Measurements from ENCODE around the gene PI4KA. TPM values are rescaled to one million over a fixed set of nuclear protein-coding genes. Genes with fewer than 3 reads are reported as not detected.
"Not testable (repeated sequence)": the region's sequence is repeated elsewhere in the genome, so short reads cannot be mapped to it uniquely, and the experiment has no call there.

Gene PI4KA
- total RNA-seq, 2 donors from 2014 or later: 74.2 to 115 TPM

DNA sequence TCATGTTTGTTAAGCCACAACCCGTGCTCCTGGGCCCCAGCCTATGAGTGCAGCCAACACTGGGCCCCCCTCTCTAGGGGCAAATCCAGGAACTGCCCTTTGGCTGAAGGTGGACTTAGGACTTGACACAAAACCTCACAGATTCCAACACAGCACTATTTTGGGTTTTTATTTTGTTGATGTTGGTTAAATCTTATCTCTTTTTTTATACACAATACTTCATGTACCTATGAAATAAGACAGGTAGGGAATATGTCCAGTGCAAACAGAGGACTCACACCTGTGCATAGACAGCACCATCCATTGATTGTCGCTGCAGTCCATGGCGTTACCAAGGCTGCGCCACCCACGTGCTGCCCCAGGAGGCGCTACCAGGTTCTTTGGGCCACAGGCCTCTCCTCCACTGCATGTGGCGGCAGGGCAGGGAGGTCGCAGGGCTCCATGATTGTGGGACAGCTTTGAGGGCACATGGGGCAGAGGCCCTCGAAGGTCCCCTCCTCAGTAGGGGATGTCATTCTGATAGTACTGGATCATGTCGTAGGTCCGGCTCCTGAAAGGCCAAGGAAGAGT, 151.0 kb downstream of the PI4KA start:
- H3K27ac ChIP-seq; intact Hi-C loops (cut with DNase I); H3K4me3 ChIP-seq; H3K36me3 ChIP-seq; DNase-seq (ENCODE audit: low spot score); H3K4me1 ChIP-seq (replicated peaks); H3K27me3 ChIP-seq (replicated peaks; ENCODE audit: insufficient read depth); H3K9me3 ChIP-seq: not testable (repeated sequence)
- 82% methylated on average over 11 of the region's 11 CpGs for WGBS

DNA sequence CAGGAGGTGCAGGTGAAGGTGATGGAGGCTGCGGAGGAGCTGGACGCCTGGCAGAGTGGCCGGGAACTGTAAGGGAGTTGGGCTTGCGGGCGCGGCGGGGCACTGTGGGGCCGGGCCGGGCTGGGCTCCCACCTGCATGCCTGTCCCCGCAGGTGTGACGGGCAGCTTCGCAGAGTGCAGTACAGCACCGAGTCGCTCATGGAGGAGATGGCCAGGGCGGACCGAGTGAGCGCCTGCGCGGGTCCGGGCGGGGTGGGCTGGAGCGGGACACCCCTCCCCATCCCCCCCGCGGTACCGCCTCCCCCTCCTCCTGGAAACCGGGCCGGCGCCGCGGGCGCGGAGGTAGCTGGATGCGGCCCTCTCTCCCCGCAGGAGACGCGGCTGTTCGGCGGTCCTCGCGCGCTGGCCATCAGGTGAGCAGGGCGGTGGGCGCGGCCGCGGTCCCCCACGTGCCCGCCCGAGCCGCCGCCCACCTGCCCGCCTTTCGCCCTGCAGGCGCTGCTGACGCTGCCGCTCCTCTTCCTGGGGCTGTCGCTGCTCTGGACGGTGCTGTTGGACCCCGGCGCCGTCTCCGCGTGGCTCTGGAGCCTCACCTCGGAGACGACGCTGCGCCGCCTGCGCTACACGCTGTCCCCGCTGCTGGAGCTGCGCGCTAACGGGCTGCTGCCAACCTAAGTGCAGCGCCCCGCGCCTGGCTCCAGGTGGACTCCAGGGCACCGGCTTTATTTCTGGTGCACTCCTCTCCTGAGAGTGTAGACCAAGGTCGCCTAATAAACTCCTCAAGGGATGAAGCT, 154.6 kb downstream of the PI4KA start:
- H3K36me3 ChIP-seq; H3K27me3 ChIP-seq (replicated peaks; ENCODE audit: insufficient read depth); H3K27ac ChIP-seq; DNase-seq (ENCODE audit: low spot score); intact Hi-C loops (cut with DNase I); H3K4me1 ChIP-seq (replicated peaks); H3K9me3 ChIP-seq: not testable (repeated sequence)
- peak overlapping the region; percentile 19 to 45 for H3K4me3 ChIP-seq
- TF ChIP-seq, protein P1, sequence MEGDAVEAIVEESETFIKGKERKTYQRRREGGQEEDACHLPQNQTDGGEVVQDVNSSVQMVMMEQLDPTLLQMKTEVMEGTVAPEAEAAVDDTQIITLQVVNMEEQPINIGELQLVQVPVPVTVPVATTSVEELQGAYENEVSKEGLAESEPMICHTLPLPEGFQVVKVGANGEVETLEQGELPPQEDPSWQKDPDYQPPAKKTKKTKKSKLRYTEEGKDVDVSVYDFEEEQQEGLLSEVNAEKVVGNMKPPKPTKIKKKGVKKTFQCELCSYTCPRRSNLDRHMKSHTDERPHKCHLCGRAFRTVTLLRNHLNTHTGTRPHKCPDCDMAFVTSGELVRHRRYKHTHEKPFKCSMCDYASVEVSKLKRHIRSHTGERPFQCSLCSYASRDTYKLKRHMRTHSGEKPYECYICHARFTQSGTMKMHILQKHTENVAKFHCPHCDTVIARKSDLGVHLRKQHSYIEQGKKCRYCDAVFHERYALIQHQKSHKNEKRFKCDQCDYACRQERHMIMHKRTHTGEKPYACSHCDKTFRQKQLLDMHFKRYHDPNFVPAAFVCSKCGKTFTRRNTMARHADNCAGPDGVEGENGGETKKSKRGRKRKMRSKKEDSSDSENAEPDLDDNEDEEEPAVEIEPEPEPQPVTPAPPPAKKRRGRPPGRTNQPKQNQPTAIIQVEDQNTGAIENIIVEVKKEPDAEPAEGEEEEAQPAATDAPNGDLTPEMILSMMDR (IDR thresholded peaks at IDR 0.05): peak in 2 of 4 experiments; percentile 20
- WGBS: 3% methylated on average over 38 of the region's 79 CpGs

DNA sequence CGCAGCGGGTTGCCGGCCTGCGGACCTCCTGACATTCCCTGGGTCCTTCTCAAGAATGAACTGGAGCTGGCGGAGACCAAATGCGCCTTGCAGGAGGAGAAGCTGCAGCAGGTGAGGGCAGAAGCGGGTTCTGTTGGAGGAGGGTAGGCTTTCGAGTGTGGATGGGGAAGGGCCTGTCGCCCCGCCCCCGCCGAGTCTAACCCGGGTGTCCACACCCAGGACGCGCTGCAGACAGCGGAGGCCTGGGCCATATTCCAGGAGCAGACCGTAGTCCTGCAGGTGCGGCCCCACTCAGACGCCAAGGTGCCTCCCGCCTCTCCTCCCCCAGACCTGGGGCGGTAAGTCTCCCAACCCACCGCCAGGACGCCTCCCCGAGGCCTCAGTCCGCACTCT, 155.2 kb downstream of the PI4KA start:
- H3K27ac ChIP-seq; H3K36me3 ChIP-seq; H3K9me3 ChIP-seq; H3K4me1 ChIP-seq (replicated peaks); H3K27me3 ChIP-seq (replicated peaks; ENCODE audit: insufficient read depth); intact Hi-C loops (cut with DNase I); DNase-seq (ENCODE audit: low spot score): not testable (repeated sequence)
- H3K4me3 ChIP-seq: peak overlapping the region; percentile 19 to 45
- WGBS: 0% methylated on average over 6 of the region's 25 CpGs

DNA sequence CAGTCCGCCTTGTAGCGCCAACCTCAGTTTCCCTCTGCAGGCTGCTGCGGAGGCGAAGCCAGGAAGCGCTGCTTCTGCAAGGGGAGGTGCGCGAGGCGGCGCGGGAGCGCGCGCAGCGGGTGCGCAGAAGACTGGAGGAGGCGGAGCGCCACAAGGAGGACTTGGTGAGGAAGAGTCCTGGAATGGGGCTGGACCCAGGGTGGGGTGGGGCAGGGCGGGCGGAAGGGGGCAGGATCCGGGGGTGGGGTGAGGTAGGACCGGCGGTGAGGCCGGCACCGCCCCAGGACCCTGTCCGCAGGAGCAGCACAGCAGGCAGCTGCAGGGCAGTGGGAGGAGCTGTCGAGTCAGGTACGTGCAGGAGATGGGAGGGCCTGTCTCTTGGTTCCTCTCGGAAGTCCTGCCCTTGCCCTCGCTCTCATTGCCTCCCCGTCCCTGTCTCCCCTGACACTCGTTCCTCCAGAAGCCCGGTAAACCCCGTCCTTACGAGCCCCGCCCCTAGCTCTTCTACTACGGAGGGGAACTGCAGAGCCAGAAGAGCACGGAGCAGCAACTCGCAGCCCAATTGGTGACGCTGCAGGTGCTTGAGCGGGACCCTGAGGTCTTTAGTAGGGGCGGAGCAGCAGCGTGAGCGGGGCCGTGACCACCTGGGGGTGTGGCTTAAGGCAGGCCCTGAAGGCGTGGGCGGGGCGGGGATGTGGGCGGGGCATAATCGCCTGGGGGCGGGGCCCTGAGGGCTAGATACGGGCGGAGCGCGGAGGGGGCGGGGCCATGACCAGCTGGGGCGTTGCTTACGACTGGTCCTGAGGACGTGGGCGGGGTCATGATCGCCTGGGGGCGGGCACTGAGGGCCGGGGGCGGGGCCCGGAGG, 155.8 kb downstream of the PI4KA start:
- peak overlapping the region; percentile 39 to 45 for H3K4me3 ChIP-seq
- H3K27me3 ChIP-seq (replicated peaks; ENCODE audit: insufficient read depth); H3K36me3 ChIP-seq; H3K4me1 ChIP-seq (replicated peaks); intact Hi-C loops (cut with DNase I); H3K9me3 ChIP-seq: not testable (repeated sequence)
- DNase-seq (ENCODE audit: low spot score): peak; percentile 96
- WGBS: under 1% methylated on average over 32 of the region's 64 CpGs
- TF ChIP-seq POLR2A (IDR thresholded peaks at IDR 0.05): peak; percentile 57
- TF ChIP-seq, protein P1 (IDR thresholded peaks at IDR 0.05): peak in 1 of 4 experiments; percentile 3
- TF ChIP-seq POLR2AphosphoS5 (IDR thresholded peaks at IDR 0.05): peak; percentile 50
- peak overlapping the region; percentile 76 to 81 for H3K27ac ChIP-seq

DNA sequence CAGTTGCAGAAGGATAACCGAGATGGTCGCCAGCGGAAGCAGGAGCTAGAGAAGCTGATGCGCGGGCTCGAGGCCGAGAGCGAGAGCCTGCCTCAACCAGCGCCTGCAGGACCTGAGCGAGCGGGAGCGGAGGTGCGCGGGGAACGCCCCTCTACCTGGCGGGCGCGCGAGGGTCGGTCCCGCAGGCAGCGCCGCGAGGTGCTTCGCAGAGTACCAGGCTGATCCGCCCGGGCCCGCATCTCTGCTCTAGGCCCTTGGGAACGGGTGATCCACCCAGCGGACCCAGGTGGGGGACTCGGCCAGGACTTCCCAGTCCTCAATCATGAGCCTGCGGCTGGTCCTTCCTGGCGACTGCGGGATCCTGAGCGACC, 156.5 kb downstream of the PI4KA start:
- H3K9me3 ChIP-seq; H3K4me1 ChIP-seq (replicated peaks); DNase-seq (ENCODE audit: low spot score); H3K36me3 ChIP-seq; intact Hi-C loops (cut with DNase I); H3K27me3 ChIP-seq (replicated peaks; ENCODE audit: insufficient read depth): not testable (repeated sequence)
- H3K27ac ChIP-seq: peak overlapping the region; percentile 76 to 81
- TF ChIP-seq, protein P1 (IDR thresholded peaks at IDR 0.05): peak in 1 of 4 experiments; percentile 13
- H3K4me3 ChIP-seq: peak overlapping the region; percentile 39 to 45
- 0% methylated on average over 16 of the region's 35 CpGs for WGBS

DNA sequence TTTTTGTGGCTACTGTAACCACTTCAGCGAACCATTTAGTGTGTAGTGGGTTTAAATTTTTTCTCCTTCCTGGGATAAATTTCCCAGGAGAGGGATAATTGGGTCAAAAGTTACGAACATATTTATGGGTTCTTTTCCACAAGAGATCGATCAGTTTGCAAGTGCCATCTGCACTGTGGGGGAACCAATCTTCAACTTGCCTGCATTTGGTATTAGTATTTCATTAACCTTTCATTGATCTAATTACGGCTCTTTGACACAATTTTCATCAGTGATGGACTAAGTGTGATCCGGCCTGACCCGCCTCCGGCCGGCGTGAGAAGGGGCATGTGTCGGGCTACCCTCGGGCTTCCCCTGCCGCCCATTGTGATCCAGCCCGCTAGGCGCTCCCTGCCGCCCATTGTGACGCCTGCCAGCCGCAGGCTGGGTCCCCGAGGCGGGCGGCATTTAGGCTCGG, 156.9 kb downstream of the PI4KA start:
- H3K27ac ChIP-seq; DNase-seq (ENCODE audit: low spot score); H3K27me3 ChIP-seq (replicated peaks; ENCODE audit: insufficient read depth); H3K36me3 ChIP-seq; H3K9me3 ChIP-seq; intact Hi-C loops (cut with DNase I); H3K4me1 ChIP-seq (replicated peaks): not testable (repeated sequence)
- peak overlapping the region; percentile 39 to 45 for H3K4me3 ChIP-seq
- 10% methylated on average over 15 of the region's 21 CpGs for WGBS

DNA sequence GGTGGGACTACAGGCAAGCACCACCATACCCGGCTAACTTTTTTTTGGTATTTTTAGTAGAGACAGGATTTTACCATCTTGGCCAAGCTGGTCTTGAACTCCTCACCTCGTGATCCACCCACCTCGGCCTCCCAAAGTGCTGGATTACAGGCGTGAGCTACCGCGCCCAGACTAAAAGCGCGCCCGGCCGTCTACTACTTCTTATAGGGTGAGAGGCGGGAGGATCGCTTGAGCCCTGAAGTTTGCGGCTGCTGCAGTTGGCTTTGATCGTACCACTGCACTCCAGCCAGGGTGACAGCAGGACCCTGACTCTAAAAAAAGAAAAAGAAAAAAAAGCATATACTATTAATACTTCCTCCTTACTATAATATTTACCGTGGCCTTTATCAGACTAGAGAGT, 158.3 kb downstream of the PI4KA start:
- 97% methylated on average over 15 of the region's 15 CpGs for WGBS
- DNase-seq (ENCODE audit: low spot score); intact Hi-C loops (cut with DNase I); H3K27me3 ChIP-seq (replicated peaks; ENCODE audit: insufficient read depth); H3K27ac ChIP-seq; H3K36me3 ChIP-seq; H3K4me1 ChIP-seq (replicated peaks); H3K9me3 ChIP-seq; H3K4me3 ChIP-seq: not testable (repeated sequence)

DNA sequence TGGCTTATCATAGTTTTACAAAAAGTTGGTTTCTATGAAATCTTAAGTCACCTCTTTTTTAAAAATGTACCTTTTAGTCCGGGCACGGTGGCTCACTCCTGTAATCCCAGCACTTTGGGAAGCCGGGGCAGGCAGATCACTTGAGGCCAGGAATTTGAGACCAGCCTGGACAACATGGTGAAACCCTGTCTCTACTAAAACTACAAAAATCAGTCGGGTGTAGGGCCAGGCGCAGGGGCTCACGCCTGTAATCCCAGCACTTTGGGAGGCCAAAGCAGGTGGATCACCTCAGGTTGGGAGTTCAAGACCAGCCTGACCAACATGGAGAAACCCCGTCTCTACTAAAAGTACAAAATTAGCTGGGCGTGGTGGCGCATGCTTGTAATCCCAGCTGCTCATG, 158.8 kb downstream of the PI4KA start:
- H3K27ac ChIP-seq; H3K27me3 ChIP-seq (replicated peaks; ENCODE audit: insufficient read depth); H3K4me3 ChIP-seq; H3K36me3 ChIP-seq; H3K4me1 ChIP-seq (replicated peaks); DNase-seq (ENCODE audit: low spot score); H3K9me3 ChIP-seq: not testable (repeated sequence)
- 93% methylated on average over 9 of the region's 9 CpGs for WGBS
- intact Hi-C loops (cut with DNase I): loop anchor here (10.0 kb wide), 1 partner anchor 285 kb away; no protein-coding TSS in a partner anchor

Data from prostate gland (tissue), 2 donors.